ENCODE measurements around the gene MST1.

Gene MST1

GRCh38 chr3:49717959-49718857, 28.9 kb upstream of the MST1 start:
- DNase-seq (ENCODE audit: low read depth), result no peak

GRCh38 chr3:49717211-49717958, 28.1 kb upstream of the MST1 start:
- no peak for DNase-seq (ENCODE audit: low read depth)

GRCh38 chr3:49716691-49717210, 27.5 kb upstream of the MST1 start:
- no peak for DNase-seq (ENCODE audit: low read depth)

- no peak for DNase-seq (ENCODE audit: low read depth)
Measured at GRCh38 chr3:49716169-49716568, 26.9 kb upstream of the MST1 start.

- DNase-seq (ENCODE audit: low read depth), result no peak
Measured at GRCh38 chr3:49715611-49716121, 26.4 kb upstream of the MST1 start.

- no peak for DNase-seq (ENCODE audit: low read depth)
Measured at GRCh38 chr3:49714728-49715550, 25.7 kb upstream of the MST1 start.

- DNase-seq (ENCODE audit: low read depth), result no peak
Measured at GRCh38 chr3:49713336-49714105, 24.2 kb upstream of the MST1 start.

GRCh38 chr3:49712631-49713317, 23.5 kb upstream of the MST1 start:
- DNase-seq (ENCODE audit: low read depth), result no peak

- no peak for DNase-seq (ENCODE audit: low read depth)
Measured at GRCh38 chr3:49712166-49712565, 22.9 kb upstream of the MST1 start.

GRCh38 chr3:49711489-49711888, 22.2 kb upstream of the MST1 start:
- DNase-seq (ENCODE audit: low read depth), result no peak

- no peak for DNase-seq (ENCODE audit: low read depth)
Measured at GRCh38 chr3:49709852-49710251, 20.6 kb upstream of the MST1 start.

GRCh38 chr3:49707113-49707480, 17.8 kb upstream of the MST1 start:
- no peak for DNase-seq (ENCODE audit: low read depth)

GRCh38 chr3:49706456-49707112, 17.3 kb upstream of the MST1 start:
- no peak for DNase-seq (ENCODE audit: low read depth)

GRCh38 chr3:49705390-49705960, 16.2 kb upstream of the MST1 start:
- DNase-seq (ENCODE audit: low read depth), result no peak

- DNase-seq (ENCODE audit: low read depth), result no peak
Measured at GRCh38 chr3:49704629-49705028, 15.4 kb upstream of the MST1 start.

GRCh38 chr3:49703956-49704355, 14.7 kb upstream of the MST1 start:
- no peak for DNase-seq (ENCODE audit: low read depth)

GRCh38 chr3:49703443-49703927, 14.2 kb upstream of the MST1 start:
- DNase-seq (ENCODE audit: low read depth), result peak; percentile 41

GRCh38 chr3:49702672-49703071, 13.4 kb upstream of the MST1 start:
- DNase-seq (ENCODE audit: low read depth), result no peak

GRCh38 chr3:49701388-49702077, 12.3 kb upstream of the MST1 start:
- DNase-seq (ENCODE audit: low read depth), result no peak
